NCI-H2029 (cell line): ENCODE results near the gene GGACT.

ENCODE experiments used
- DNase-seq: peaks from one replicate; lab custom pipeline; 2025; lab: John Stamatoyannopoulos, UW

GGACT gene

GRCh38 chr13:100547791-100548201, 40.8 kb downstream of the GGACT start:
- no peak for DNase-seq

GRCh38 chr13:100546713-100547405, 41.7 kb downstream of the GGACT start:
- DNase-seq, result no peak

GRCh38 chr13:100545684-100546061, 42.9 kb downstream of the GGACT start:
- no peak for DNase-seq

GRCh38 chr13:100544866-100545683, 43.5 kb downstream of the GGACT start:
- peak; percentile 56 for DNase-seq

GRCh38 chr13:100543872-100544602, 44.6 kb downstream of the GGACT start:
- DNase-seq, result peak; percentile 25

- no peak for DNase-seq
These were observed 45.8 kb downstream of the GGACT start for GRCh38 chr13:100542826-100543156.

GRCh38 chr13:100541897-100542825, 46.4 kb downstream of the GGACT start:
- no peak for DNase-seq

- no peak for DNase-seq
These were observed 48.0 kb downstream of the GGACT start for GRCh38 chr13:100540621-100541020.

GRCh38 chr13:100537951-100538462, 50.6 kb downstream of the GGACT start:
- no peak for DNase-seq

GRCh38 chr13:100537486-100537885, 51.1 kb downstream of the GGACT start:
- DNase-seq, result no peak

GRCh38 chr13:100536643-100537180, 51.9 kb downstream of the GGACT start:
- no peak for DNase-seq

GRCh38 chr13:100535426-100536135, 53.0 kb downstream of the GGACT start:
- no peak for DNase-seq

- DNase-seq, result no peak
These were observed 53.7 kb downstream of the GGACT start for GRCh38 chr13:100534911-100535310.

GRCh38 chr13:100534147-100534843, 54.3 kb downstream of the GGACT start:
- DNase-seq, result no peak

GRCh38 chr13:100533588-100534041, 55.0 kb downstream of the GGACT start:
- DNase-seq, result peak; percentile 14

GRCh38 chr13:100532836-100533435, 55.7 kb downstream of the GGACT start:
- DNase-seq, result no peak

- no peak for DNase-seq
These were observed 56.4 kb downstream of the GGACT start for GRCh38 chr13:100532090-100532766.

GRCh38 chr13:100530671-100531213, 57.8 kb downstream of the GGACT start:
- no peak for DNase-seq
